Calu3 (cell line): ENCODE data around the gene EIPR1. TPM values are rescaled to one million over a fixed set of nuclear protein-coding genes. Genes with fewer than 3 reads are reported as not detected.

ENCODE experiments used
- BruUV-seq: library from RNA; stranded (reverse); fragments of 400-500 nt; replicated peaks from 2 replicates; lab custom pipeline; 2021; lab: Mats Ljungman, UMichigan
- CTCF ChIA-PET: fragments of 300-600 bp; sonication (Branson Sonifier 250); formaldehyde crosslinking; loops from one replicate; lab custom pipeline; 2022; ENCODE audit warnings: antibody characterized with exemption; lab: Charles Lee
- DNase-seq: peaks from one replicate; pipeline ENCODE4 v3.0.0; 2022
- H3K27ac Mint-ChIP-seq: one replicate; pipeline ENCODE4 v1.8.0; 2022; ENCODE audit warnings: mixed read lengths; ENCODE audit not compliant: unreplicated experiment
- H3K27me3 Mint-ChIP-seq: one replicate; pipeline ENCODE4 v1.8.0; 2022; ENCODE audit warnings: mixed read lengths; ENCODE audit not compliant: unreplicated experiment
- H3K36me3 Mint-ChIP-seq: one replicate; pipeline ENCODE4 v1.8.0; 2022; ENCODE audit warnings: mild to moderate bottlenecking, moderate library complexity, mixed read lengths; ENCODE audit not compliant: insufficient read depth, unreplicated experiment
- H3K4me1 Mint-ChIP-seq: one replicate; pipeline ENCODE4 v1.8.0; 2022; ENCODE audit warnings: mild to moderate bottlenecking, low read depth, mixed read lengths; ENCODE audit not compliant: unreplicated experiment
- H3K4me3 Mint-ChIP-seq: one replicate; pipeline ENCODE4 v1.8.0; 2022; ENCODE audit warnings: mild to moderate bottlenecking, low read depth, moderate library complexity, mixed read lengths; ENCODE audit not compliant: unreplicated experiment
- H3K9me3 Mint-ChIP-seq: one replicate; pipeline ENCODE4 v1.8.0; 2022; ENCODE audit warnings: low read depth, mixed read lengths; ENCODE audit not compliant: unreplicated experiment
- CTCF ChIP-seq: fragments of 200-600 bp; IDR thresholded peaks from one replicate; pipeline ENCODE4 v1.8.0; 2022; ENCODE audit warnings: antibody characterized with exemption; ENCODE audit not compliant: unreplicated experiment
- intact Hi-C: fragments of 100-400 bp; cut with micrococcal nuclease; formaldehyde crosslinking; loops from one replicate; pipeline ENCODE4 v1.10.0; 2022; ENCODE audit not compliant: unreplicated experiment
- total RNA-seq: library from RNA; stranded (reverse); gene quantifications from 2 replicates; pipeline ENCODE4 v1.2.3, GENCODE V29; 2022

Gene EIPR1
- total RNA-seq, 1 experiment from 2014 or later = 31.7 TPM

GRCh38 chr2:3185910-3186309 is 191.7 kb downstream of the EIPR1 start:
- no peak for DNase-seq
- TF ChIP-seq CTCF = no peak
- intact Hi-C loops = no loop called here
- no peaks in the 10 kb centered on the region for H3K27me3 Mint-ChIP-seq
- CTCF ChIA-PET = interaction anchor here (0.7 kb wide), 1 partner anchor 722 kb away, joined by 3 read pairs; no protein-coding TSS in a partner anchor
- H3K9me3 Mint-ChIP-seq = peaks cover 6% of the 10 kb centered on the region
- no peak overlapping the region for H3K27ac Mint-ChIP-seq
- no TSS peak for BruUV-seq
- H3K4me1 Mint-ChIP-seq = no peaks in the 10 kb centered on the region
- H3K36me3 Mint-ChIP-seq = peaks cover 16% of the 10 kb centered on the region
- no peak overlapping the region for H3K4me3 Mint-ChIP-seq

GRCh38 chr2:3185256-3185655 is 192.4 kb downstream of the EIPR1 start:
- H3K4me3 Mint-ChIP-seq = no peak overlapping the region
- peaks cover 19% of the 10 kb centered on the region for H3K36me3 Mint-ChIP-seq
- CTCF ChIA-PET = no interaction called here
- no peak for TF ChIP-seq CTCF
- no TSS peak for BruUV-seq
- H3K27ac Mint-ChIP-seq = no peak overlapping the region
- H3K9me3 Mint-ChIP-seq = peaks cover 13% of the 10 kb centered on the region
- DNase-seq = no peak
- intact Hi-C loops = no loop called here
- no peaks in the 10 kb centered on the region for H3K27me3 Mint-ChIP-seq
- no peaks in the 10 kb centered on the region for H3K4me1 Mint-ChIP-seq

GRCh38 chr2:3184167-3184566 is 193.5 kb downstream of the EIPR1 start:
- no peaks in the 10 kb centered on the region for H3K4me1 Mint-ChIP-seq
- H3K36me3 Mint-ChIP-seq = peaks cover 19% of the 10 kb centered on the region
- no TSS peak for BruUV-seq
- CTCF ChIA-PET = no interaction called here
- intact Hi-C loops = no loop called here
- DNase-seq = no peak
- no peaks in the 10 kb centered on the region for H3K27me3 Mint-ChIP-seq
- TF ChIP-seq CTCF = no peak
- no peak overlapping the region for H3K27ac Mint-ChIP-seq
- no peak overlapping the region for H3K4me3 Mint-ChIP-seq
- peaks cover 13% of the 10 kb centered on the region for H3K9me3 Mint-ChIP-seq

GRCh38 chr2:3183766-3184165 is 193.9 kb downstream of the EIPR1 start:
- Mint-ChIP-seq H3K4me1 (no peaks in the 10 kb centered on the region), H3K4me3 (no peak overlapping the region), H3K27me3 (no peaks in the 10 kb centered on the region), H3K36me3 (peaks cover 19% of the 10 kb centered on the region), H3K9me3 (peaks cover 13% of the 10 kb centered on the region), H3K27ac (no peak overlapping the region)
- intact Hi-C loops = no loop called here
- CTCF ChIA-PET = no interaction called here
- no TSS peak for BruUV-seq
- no peak for DNase-seq
- TF ChIP-seq CTCF = no peak
